ENCODE data around the gene KCNAB3. TPM values are rescaled to one million over a fixed set of nuclear protein-coding genes. Genes with fewer than 3 reads are reported as not detected.

KCNAB3 gene
- total RNA-seq, 2 donors from 2014 or later = 1.1 to 2.6 TPM

- no peak for TF ChIP-seq CTCF (IDR thresholded peaks at IDR 0.05)
- no peaks in the 10 kb centered on the region for H3K4me1 ChIP-seq
- no peaks in the 10 kb centered on the region for H3K36me3 ChIP-seq
- H3K27me3 ChIP-seq = no peaks in the 10 kb centered on the region
- H3K9me3 ChIP-seq = no peaks in the 10 kb centered on the region
- no peak overlapping the region for H3K27ac ChIP-seq
- intact Hi-C loops (cut with DNase I) = no loop called here
- H3K9ac ChIP-seq (ENCODE audit: low read depth in 2 of 2, low read length in 2 of 2) = no peak overlapping the region
- H3K4me3 ChIP-seq = no peak overlapping the region
- no peak for DNase-seq
Measured at GRCh38 chr17:7971651-7972050, 42.0 kb upstream of the KCNAB3 start.

- intact Hi-C loops (cut with DNase I) = no loop called here
- Histone ChIP-seq H3K4me1 (no peaks in the 10 kb centered on the region), H3K36me3 (no peaks in the 10 kb centered on the region), H3K9ac (ENCODE audit: low read depth in 2 of 2, low read length in 2 of 2) (no peak overlapping the region), H3K27ac (no peak overlapping the region), H3K4me3 (no peak overlapping the region), H3K9me3 (no peaks in the 10 kb centered on the region), H3K27me3 (no peaks in the 10 kb centered on the region)
- TF ChIP-seq CTCF (IDR thresholded peaks at IDR 0.05) = no peak
- no peak for DNase-seq
Measured at GRCh38 chr17:7969433-7969832, 39.8 kb upstream of the KCNAB3 start.

- TF ChIP-seq CTCF (IDR thresholded peaks at IDR 0.05) = no peak
- no peak overlapping the region for H3K4me3 ChIP-seq
- no peaks in the 10 kb centered on the region for H3K9me3 ChIP-seq
- no peak overlapping the region for H3K9ac ChIP-seq (ENCODE audit: low read depth in 2 of 2, low read length in 2 of 2)
- intact Hi-C loops (cut with DNase I) = no loop called here
- no peaks in the 10 kb centered on the region for H3K4me1 ChIP-seq
- no peak overlapping the region for H3K27ac ChIP-seq
- H3K36me3 ChIP-seq = no peaks in the 10 kb centered on the region
- no peak for DNase-seq
- H3K27me3 ChIP-seq = no peaks in the 10 kb centered on the region
Measured at GRCh38 chr17:7967751-7968150, 38.1 kb upstream of the KCNAB3 start.

GRCh38 chr17:7961421-7961820 lies 31.8 kb upstream of the KCNAB3 start:
- no peaks in the 10 kb centered on the region for H3K4me1 ChIP-seq
- no peaks in the 10 kb centered on the region for H3K27me3 ChIP-seq
- DNase-seq = no peak
- H3K36me3 ChIP-seq = no peaks in the 10 kb centered on the region
- H3K4me3 ChIP-seq = no peak overlapping the region
- intact Hi-C loops (cut with DNase I) = no loop called here
- H3K9ac ChIP-seq (ENCODE audit: low read depth in 2 of 2, low read length in 2 of 2) = no peak overlapping the region
- no peaks in the 10 kb centered on the region for H3K9me3 ChIP-seq
- no peak overlapping the region for H3K27ac ChIP-seq
- TF ChIP-seq CTCF (IDR thresholded peaks at IDR 0.05) = no peak

- intact Hi-C loops (cut with DNase I) = no loop called here
- TF ChIP-seq CTCF (IDR thresholded peaks at IDR 0.05) = no peak
- Histone ChIP-seq H3K4me1 (no peaks in the 10 kb centered on the region), H3K9me3 (no peaks in the 10 kb centered on the region), H3K27ac (no peak overlapping the region), H3K36me3 (no peaks in the 10 kb centered on the region), H3K27me3 (no peaks in the 10 kb centered on the region), H3K4me3 (no peak overlapping the region), H3K9ac (ENCODE audit: low read depth in 2 of 2, low read length in 2 of 2) (no peak overlapping the region)
- no peak for DNase-seq
Measured at GRCh38 chr17:7959503-7960253, 30.0 kb upstream of the KCNAB3 start.
